T47D (cell line): ENCODE data around the gene AP2A1.

Experiments
- DNase-seq, 2 experiments: peaks; one replicate each; pipeline versions ENCODE4 v3.0.0 to v3.0.0-alpha.2; 2011 to 2012; ENCODE audit warnings: low read depth in 1 of 2, low spot score in 1 of 2
- JUND ChIP-seq: IDR thresholded peaks from 2 replicates; pipeline ENCODE4 v1.6.1; 2012; ENCODE audit warnings: low read depth
- in situ Hi-C: cut with HindIII; loops from 2 replicates; pipeline ENCODE4 v1.10.0; 2016; ENCODE audit warnings: low sequenced_read_pairs, low pct_unique_long_range_greater_than_20kb

Gene AP2A1

DNA sequence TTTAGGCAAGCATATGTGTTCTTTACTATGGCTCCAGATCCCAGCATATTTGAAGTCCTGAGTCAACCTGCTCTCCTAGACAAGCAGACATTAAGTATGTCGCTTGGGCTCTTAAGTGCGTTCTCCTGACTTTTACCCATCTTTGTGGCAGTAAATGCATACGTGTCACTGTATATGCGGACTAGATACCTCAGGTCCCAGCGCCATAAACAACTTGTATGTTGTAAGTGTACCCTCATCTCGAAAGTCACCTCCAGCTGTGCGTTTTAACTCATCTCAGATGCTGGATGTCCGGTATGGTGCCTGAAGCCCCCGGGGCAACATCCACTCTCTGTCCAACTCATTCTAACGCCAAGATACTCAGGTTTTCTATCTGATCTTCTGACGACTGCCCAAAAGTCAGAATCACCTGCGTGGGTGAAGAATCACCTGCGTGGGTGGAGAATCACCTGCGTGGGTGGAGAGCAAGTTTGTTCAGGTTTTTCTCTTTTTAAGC, 85.9 kb downstream of the AP2A1 start:
- TF ChIP-seq JUND, result no peak
- no peak for DNase-seq
- in situ Hi-C loops, result no loop called here

DNA sequence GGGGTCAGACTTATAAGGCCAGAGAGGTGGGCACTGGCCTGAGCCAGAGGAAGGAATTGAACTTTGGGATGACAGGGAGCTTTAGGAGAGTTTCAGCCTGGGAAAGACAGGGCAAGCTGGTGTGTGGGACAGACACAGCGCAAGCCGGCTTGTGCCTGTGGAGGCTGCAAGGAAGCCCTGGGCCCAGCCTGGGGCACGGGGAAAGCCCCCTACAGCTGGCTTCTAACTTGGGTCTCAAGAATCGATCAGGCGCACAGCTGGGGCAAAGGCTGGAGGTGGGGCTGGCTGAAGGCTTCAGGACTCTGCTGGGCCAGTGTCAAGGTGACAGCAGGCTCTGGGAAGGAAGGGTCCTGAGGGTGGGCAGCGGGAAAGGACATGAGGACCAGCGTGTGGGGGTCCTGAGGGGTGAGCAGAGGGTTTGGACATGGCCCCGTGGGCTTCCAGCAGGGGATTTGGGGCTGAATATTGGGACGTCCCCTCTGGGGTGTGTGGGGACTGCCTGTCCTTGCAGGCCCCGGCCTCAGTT, 87.1 kb downstream of the AP2A1 start:
- in situ Hi-C loops, result no loop called here
- no peak for TF ChIP-seq JUND
- no peak for DNase-seq

DNA sequence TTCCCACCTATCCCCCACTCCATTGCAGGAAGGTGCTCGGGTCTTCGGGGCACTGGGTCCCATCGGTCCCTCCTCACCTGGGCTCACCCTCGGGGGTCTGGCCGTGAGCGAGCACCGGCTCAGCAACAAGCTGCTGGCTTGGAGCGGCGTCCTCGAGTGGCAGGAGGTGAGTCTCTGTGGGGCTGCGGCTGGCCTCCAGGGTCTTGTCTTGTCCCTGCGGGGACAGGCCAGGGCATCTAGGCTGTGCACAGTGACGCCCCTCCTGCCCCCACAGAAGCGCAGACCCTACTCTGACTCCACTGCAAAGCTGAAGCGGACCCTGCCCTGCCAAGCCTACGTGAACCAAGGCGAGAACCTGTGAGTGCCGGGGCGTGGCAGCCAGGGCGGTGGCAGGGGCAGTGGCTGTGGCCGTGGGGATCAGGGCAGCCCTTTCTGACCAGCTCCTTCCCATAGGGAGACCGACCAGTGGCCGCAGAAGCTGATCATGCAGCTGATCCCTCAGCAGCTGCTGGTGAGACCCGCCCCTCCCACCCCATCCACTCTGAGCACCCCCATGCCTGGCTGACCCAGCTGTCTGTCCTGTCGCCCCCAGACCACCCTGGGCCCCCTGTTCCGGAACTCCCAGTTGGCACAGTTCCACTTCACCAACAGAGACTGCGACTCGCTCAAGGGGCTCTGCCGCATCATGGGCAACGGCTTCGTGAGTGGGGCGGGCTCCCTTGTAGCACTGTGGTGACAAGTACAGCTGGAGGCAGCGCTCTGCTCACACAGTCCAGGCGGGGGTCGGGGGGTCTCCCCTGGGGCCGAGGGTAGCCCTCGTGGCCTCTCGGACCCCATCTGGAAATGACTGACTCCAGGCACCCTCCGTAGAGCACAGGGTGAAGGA, 87.8 kb downstream of the AP2A1 start:
- in situ Hi-C loops, result no loop called here
- DNase-seq, result no peak
- no peak for TF ChIP-seq JUND

DNA sequence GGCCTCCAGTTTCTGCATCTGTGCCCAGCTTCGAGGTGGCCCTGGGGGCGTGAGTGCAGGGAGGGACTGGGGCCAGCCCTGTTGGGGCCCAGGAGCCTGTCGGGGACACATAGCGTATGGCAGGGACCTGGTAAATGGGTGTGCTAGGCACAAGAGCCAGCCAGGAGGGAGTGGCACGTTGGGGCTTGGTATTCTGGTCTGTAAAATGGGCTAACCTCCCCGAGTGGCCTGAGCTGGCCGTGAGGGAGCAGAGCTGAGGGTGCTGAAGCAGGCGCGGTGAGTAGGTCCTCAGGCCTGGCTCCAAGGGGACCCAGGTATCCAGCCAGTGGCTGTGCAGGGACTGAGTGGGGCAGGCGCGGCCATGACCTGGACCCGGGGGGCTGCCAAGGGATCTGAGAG, 88.5 kb downstream of the AP2A1 start:
- in situ Hi-C loops, result no loop called here
- no peak for TF ChIP-seq JUND
- no peak for DNase-seq

DNA sequence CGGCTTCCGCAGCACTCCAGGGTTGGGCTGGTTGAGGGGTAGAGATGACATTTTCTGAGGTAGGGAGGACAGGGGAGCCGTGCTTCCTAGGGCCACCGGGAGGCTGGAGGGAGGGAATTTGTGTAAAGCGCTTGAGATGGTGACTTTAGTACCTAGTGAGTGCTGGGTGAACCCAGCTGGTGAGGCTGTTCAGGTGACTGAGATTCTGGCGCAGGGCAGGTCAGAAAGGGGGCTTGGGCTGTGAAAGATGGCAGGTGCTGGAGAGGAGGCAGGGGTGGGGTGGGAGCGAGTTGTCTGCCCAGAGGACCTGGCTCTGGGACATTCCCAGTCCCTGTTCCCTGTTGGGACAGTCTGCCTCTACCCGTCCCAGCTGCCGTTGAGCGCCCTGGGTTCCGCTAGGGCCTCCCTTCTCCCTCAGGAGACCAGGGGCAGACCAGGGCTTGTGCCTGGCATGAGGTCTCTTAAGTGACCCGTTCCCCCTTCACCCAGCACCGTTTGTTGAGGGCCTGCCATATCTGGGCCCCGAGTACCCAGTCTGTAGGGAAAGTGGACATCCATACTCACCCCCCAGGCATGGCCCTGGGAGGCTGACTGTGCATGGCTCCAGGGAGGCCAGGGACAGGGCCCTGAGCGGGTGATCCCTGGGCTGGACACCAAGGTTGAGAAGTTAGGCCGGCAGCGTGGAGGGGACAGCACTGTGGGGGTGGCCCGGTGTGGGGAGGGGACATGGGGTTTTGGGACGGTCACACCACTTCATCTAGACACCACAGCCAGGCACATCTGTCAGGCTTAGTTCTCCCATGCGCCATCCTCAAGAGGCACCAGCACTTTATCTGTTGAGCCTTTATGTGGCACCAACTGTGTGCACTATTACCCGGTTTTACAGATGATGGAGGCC, 89.1 kb downstream of the AP2A1 start:
- DNase-seq, result no peak
- no peak for TF ChIP-seq JUND
- in situ Hi-C loops, result no loop called here

DNA sequence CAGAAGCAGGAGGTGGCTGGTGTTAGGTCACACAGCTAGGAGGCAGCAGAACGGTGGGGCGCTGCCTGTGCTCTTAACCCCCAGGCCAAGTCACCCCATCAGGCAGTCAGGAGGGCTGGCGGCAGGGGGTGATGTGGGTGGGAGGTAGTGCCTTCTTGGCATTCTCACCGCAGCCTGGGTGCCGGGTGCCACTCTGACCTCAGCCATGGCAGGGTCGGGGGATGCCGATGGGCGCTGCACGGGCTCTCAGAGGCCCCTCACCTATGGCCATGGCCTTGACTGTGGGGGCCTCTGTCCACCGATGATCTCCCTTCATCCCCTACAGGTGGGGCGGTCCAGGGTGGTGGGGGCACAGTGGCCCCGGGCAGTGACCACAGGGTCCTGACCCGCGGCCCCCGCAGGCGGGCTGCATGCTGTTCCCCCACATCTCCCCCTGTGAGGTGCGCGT, 89.8 kb downstream of the AP2A1 start:
- TF ChIP-seq JUND, result no peak
- in situ Hi-C loops, result no loop called here
- no peak for DNase-seq
